Spleen (tissue), 11 donors: Measurements from ENCODE around the gene SLC30A3. TPM values are rescaled to one million over a fixed set of nuclear protein-coding genes. Genes with fewer than 3 reads are reported as not detected.
A peak's percentile ranks its signal among the peaks of the same experiment; 100 is the strongest.

ENCODE experiments used
- DNase-seq: peaks from one replicate; pipeline ENCODE4 v3.0.0-alpha.2; 2020
- H3K27ac ChIP-seq, 8 donors: fragments of 200-600 bp; sonication (generic) in 7 of 8; 1 replicate in 4 of 8; 2 replicates in 4 of 8; pipeline versions ENCODE4 v1.5.0 to v1.8.0; 2016 to 2021; ENCODE audit warnings: inconsistent platforms in 4 of 8, mild to moderate bottlenecking in 4 of 8, moderate library complexity in 1 of 8
- H3K27me3 ChIP-seq, 7 donors: fragments of 200-600 bp; sonication (generic) in 6 of 7; replicated peaks in 1 of 7; 1 replicate in 4 of 7; 2 replicates in 3 of 7; pipeline versions ENCODE4 v1.5.0 to v1.8.0; 2016 to 2021; ENCODE audit warnings: inconsistent platforms in 3 of 7, mild to moderate bottlenecking in 1 of 7
- H3K36me3 ChIP-seq, 6 donors: fragments of 200-600 bp; sonication (generic) in 5 of 6; 1 replicate in 4 of 6; 2 replicates in 2 of 6; pipeline versions ENCODE4 v1.5.0 to v1.8.0; 2016 to 2021; ENCODE audit warnings: inconsistent platforms in 2 of 6
- H3K4me1 ChIP-seq, 6 donors: fragments of 200-600 bp; sonication (generic) in 5 of 6; 1 replicate in 3 of 6; 2 replicates in 3 of 6; pipeline versions ENCODE4 v1.5.0 to v1.8.0; 2016 to 2021; ENCODE audit warnings: inconsistent platforms in 3 of 6
- H3K4me3 ChIP-seq, 8 donors: fragments of 200-600 bp; sonication (generic) in 7 of 8; 1 replicate in 4 of 8; 2 replicates in 4 of 8; pipeline versions ENCODE4 v1.5.0 to v1.8.0; 2016 to 2021; ENCODE audit warnings: inconsistent platforms in 4 of 8, mild to moderate bottlenecking in 4 of 8, moderate library complexity in 2 of 8
- H3K9me3 ChIP-seq, 8 donors: fragments of 200-600 bp; sonication (generic) in 7 of 8; 1 replicate in 4 of 8; 2 replicates in 4 of 8; pipeline versions ENCODE4 v1.5.0 to v1.8.0; 2016 to 2021; ENCODE audit warnings: inconsistent platforms in 4 of 8
- POLR2A ChIP-seq, 3 donors: fragments of 450-650 bp; IDR thresholded peaks; one replicate each; pipeline ENCODE4 v1.5.1; 2017; ENCODE audit warnings: antibody characterized with exemption in 3 of 3, mild to moderate bottlenecking in 1 of 3
- POLR2AphosphoS5 ChIP-seq, 3 donors: sonication (generic); formaldehyde crosslinking; IDR thresholded peaks; one replicate each; pipeline ENCODE4 v1.5.1; 2017; ENCODE audit warnings: antibody characterized with exemption in 3 of 3
- WGBS, 5 donors: extraction: QIAGEN DNeasy Blood & Tissue Kit in 3 of 5; methylation state at CpG; one replicate each; pipeline versions ENCODE4 v1.1.5 to v1.1.7; 2013 to 2018; 5-methylcytosine and 5-hydroxymethylcytosine counted together
- intact Hi-C: fragments of 100-400 bp; cut with DNase I; formaldehyde crosslinking; loops from one replicate; pipeline ENCODE4 v1.15.0; 2023; ENCODE audit warnings: low total_unique reads
- polyA plus RNA-seq, 3 donors: library from polyadenylated mRNA; stranded (reverse); fragments of 200-250 nt; gene quantifications; one replicate each; pipeline ENCODE4 v1.2.1, GENCODE V29; 2013
- total RNA-seq, 7 donors: library from RNA; depleted of rRNA in 3 of 7; stranded (reverse); fragments of >200 nt in 3 of 7; fragmentation: NEBNext Ultra II Directional in 4 of 7; extraction: Animal tissue kit (Norgen Biotek cat#: 25700) in 4 of 7; gene quantifications; one replicate each; pipeline versions ENCODE4 v1.1.0 to v1.2.1, GENCODE V29; 2016 to 2021
- TF ChIP-seq, protein P1 (sequence below), 11 experiments: fragments of 200-600 bp in 7 of 11; fragments of 450-650 bp in 4 of 11; sonication (generic) in 4 of 11; IDR thresholded peaks in 8 of 11; conservative IDR thresholded peaks in 3 of 11; 1 replicate in 7 of 11; 2 replicates in 4 of 11; pipeline versions ENCODE4 v1.4.0 to v1.8.0; 2016 to 2021; ENCODE audit warnings: antibody characterized with exemption in 11 of 11, inconsistent platforms in 4 of 11, mild to moderate bottlenecking in 1 of 11
- donor health status: healthy with polysubstance abuse.
- donor health status: DM: no; HTN: no; CAD: no; lungs with moderate emphysema.
- donor health status: DM: no; HTN: no; CAD: no.
- donor health status: Bipolar disorder and iron deficiency.
- donor health status: healthy.
- donor health status: DM: no; HTN: no; CAD: no.
- donor health status: DM: yes; HTN: yes; CAD: no.

Gene SLC30A3
- total and polyA plus RNA-seq, 10 donors: 0.05 to 0.34 (median 0.16) TPM; not detected in 5

- no peak overlapping the region for H3K27ac ChIP-seq
- H3K36me3 ChIP-seq: peaks cover 0 to 38% (median 15%) of the 10 kb centered on the region in 6 donors
- peak; percentile 74 for DNase-seq
- no peaks in the 10 kb centered on the region for H3K9me3 ChIP-seq
- intact Hi-C loops: no loop called here
- WGBS, 5 donors: 2 to 5% (median 3%) methylated on average over 18 to 51 of the region's 51 CpGs
- peaks cover 2 to 39% (median 25%) of the 10 kb centered on the region in 6 donors for H3K4me1 ChIP-seq
- H3K27me3 ChIP-seq: peaks cover 3 to 42% (median 32%) of the 10 kb centered on the region in 7 donors
- TF ChIP-seq POLR2AphosphoS5 (IDR thresholded peaks at IDR 0.05) (peak in 1 of 3 donors; percentile 22), POLR2A (IDR thresholded peaks at IDR 0.05) (no peak)
- H3K4me3 ChIP-seq: peak overlapping the region in 5 of 8 donors; percentile 9 to 59 (median 15)
Measured at GRCh38 chr2:27306573-27307286, 43.9 kb upstream of the SLC30A3 start.

DNA sequence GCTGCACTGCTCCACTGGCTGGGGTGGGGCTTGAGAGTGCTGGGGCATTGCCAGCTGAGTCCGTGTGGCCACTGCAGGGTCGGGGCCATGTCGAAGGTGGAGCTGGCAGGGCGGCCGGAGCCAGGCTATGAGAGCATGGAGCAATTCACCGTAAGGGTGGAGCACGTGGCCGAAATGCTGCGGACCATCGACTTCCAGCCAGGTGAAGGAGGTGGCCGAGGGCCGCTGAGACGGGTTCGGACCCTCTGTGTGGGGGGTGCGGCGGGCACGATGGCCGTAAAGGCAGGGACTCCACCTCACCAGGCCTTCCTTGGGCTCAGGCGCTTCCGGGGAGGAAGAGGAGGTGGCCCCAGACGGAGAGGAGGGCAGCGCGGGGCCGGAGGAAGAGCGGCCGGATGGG is 43.3 kb upstream of the SLC30A3 start:
- TF ChIP-seq POLR2AphosphoS5 (IDR thresholded peaks at IDR 0.05): no peak
- no peak for TF ChIP-seq POLR2A (IDR thresholded peaks at IDR 0.05)
- WGBS, 5 donors: 30 to 43% (median 37%) methylated on average over 19 to 26 of the region's 26 CpGs
- DNase-seq: peak; percentile 76
- H3K4me1 ChIP-seq: peaks cover 2 to 39% (median 25%) of the 10 kb centered on the region in 6 donors
- peak overlapping the region in 5 of 8 donors; percentile 1 to 59 (median 9) for H3K4me3 ChIP-seq
- peaks cover 3 to 42% (median 32%) of the 10 kb centered on the region in 7 donors for H3K27me3 ChIP-seq
- H3K9me3 ChIP-seq: no peaks in the 10 kb centered on the region
- peaks cover 0 to 32% (median 13%) of the 10 kb centered on the region in 6 donors for H3K36me3 ChIP-seq
- intact Hi-C loops: no loop called here
- no peak overlapping the region for H3K27ac ChIP-seq

- Histone ChIP-seq H3K4me1 (peaks cover 2 to 39% (median 25%) of the 10 kb centered on the region in 6 donors), H3K36me3 (peaks cover 0 to 27% (median 12%) of the 10 kb centered on the region in 6 donors), H3K27me3 (peaks cover 3 to 42% (median 32%) of the 10 kb centered on the region in 7 donors), H3K27ac (no peak overlapping the region), H3K9me3 (no peaks in the 10 kb centered on the region), H3K4me3 (no peak overlapping the region)
- DNase-seq: peak; percentile 50
- TF ChIP-seq POLR2AphosphoS5 (IDR thresholded peaks at IDR 0.05) (no peak), POLR2A (IDR thresholded peaks at IDR 0.05) (no peak)
- TF ChIP-seq, protein P1, sequence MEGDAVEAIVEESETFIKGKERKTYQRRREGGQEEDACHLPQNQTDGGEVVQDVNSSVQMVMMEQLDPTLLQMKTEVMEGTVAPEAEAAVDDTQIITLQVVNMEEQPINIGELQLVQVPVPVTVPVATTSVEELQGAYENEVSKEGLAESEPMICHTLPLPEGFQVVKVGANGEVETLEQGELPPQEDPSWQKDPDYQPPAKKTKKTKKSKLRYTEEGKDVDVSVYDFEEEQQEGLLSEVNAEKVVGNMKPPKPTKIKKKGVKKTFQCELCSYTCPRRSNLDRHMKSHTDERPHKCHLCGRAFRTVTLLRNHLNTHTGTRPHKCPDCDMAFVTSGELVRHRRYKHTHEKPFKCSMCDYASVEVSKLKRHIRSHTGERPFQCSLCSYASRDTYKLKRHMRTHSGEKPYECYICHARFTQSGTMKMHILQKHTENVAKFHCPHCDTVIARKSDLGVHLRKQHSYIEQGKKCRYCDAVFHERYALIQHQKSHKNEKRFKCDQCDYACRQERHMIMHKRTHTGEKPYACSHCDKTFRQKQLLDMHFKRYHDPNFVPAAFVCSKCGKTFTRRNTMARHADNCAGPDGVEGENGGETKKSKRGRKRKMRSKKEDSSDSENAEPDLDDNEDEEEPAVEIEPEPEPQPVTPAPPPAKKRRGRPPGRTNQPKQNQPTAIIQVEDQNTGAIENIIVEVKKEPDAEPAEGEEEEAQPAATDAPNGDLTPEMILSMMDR (IDR thresholded peaks at IDR 0.05 in 8 of 11, conservative IDR thresholded peaks at IDR 0.05 in 3 of 11): no peak
- intact Hi-C loops: no loop called here
- WGBS, 5 donors: 92 to 94% (median 93%) methylated on average over 11 to 16 of the region's 16 CpGs
Measured at GRCh38 chr2:27305516-27305915, 42.7 kb upstream of the SLC30A3 start.

GRCh38 chr2:27304488-27305240 is 41.8 kb upstream of the SLC30A3 start:
- H3K4me3 ChIP-seq: no peak overlapping the region
- H3K27ac ChIP-seq: no peak overlapping the region
- H3K9me3 ChIP-seq: no peaks in the 10 kb centered on the region
- peaks cover 2 to 39% (median 25%) of the 10 kb centered on the region in 6 donors for H3K4me1 ChIP-seq
- peaks cover 3 to 42% (median 32%) of the 10 kb centered on the region in 7 donors for H3K27me3 ChIP-seq
- H3K36me3 ChIP-seq: peaks cover 0 to 18% (median 6%) of the 10 kb centered on the region in 6 donors
- peak; percentile 57 for DNase-seq
- intact Hi-C loops: no loop called here
- 84 to 95% (median 90%) methylated on average over 13 of the region's 13 CpGs for WGBS, 5 donors
- TF ChIP-seq, protein P1 (IDR thresholded peaks at IDR 0.05 in 8 of 11, conservative IDR thresholded peaks at IDR 0.05 in 3 of 11): no peak
- TF ChIP-seq POLR2AphosphoS5 (IDR thresholded peaks at IDR 0.05) (no peak), POLR2A (IDR thresholded peaks at IDR 0.05) (no peak)
